ENCODE data around the gene HDAC4. TPM values are rescaled to one million over a fixed set of nuclear protein-coding genes. Genes with fewer than 3 reads are reported as not detected.

HDAC4 gene
- total RNA-seq, 1 experiment from 2014 or later: 44.4 TPM

- TF ChIP-seq TEAD1 (CRISPR knock-in tag; IDR thresholded peaks at IDR 0.05): no peak
- TF ChIP-seq CTCF (IDR thresholded peaks at IDR 0.05): no peak
- TF ChIP-seq PRRX2 (CRISPR knock-in tag; IDR thresholded peaks at IDR 0.05): no peak
- TF ChIP-seq USF2 (CRISPR knock-in tag; IDR thresholded peaks at IDR 0.05): no peak
- no peak for TF ChIP-seq ARID4B (CRISPR knock-in tag; IDR thresholded peaks at IDR 0.05; ENCODE audit: borderline replicate concordance)
- no peak for TF ChIP-seq OVOL2 (CRISPR knock-in tag; IDR thresholded peaks at IDR 0.05; ENCODE audit: borderline replicate concordance)
- TF ChIP-seq CREM (CRISPR knock-in tag; IDR thresholded peaks at IDR 0.05): no peak
- no peak for TF ChIP-seq CBFB (CRISPR knock-in tag; IDR thresholded peaks at IDR 0.05; ENCODE audit: low read depth)
- no peak for TF ChIP-seq AFF4 (CRISPR knock-in tag; IDR thresholded peaks at IDR 0.05; ENCODE audit: borderline replicate concordance)
- no peak for TF ChIP-seq NFE2L1 (CRISPR knock-in tag; IDR thresholded peaks at IDR 0.05)
- no peak for TF ChIP-seq ESRRA (CRISPR knock-in tag; IDR thresholded peaks at IDR 0.05; ENCODE audit: borderline replicate concordance)
These were observed 234.5 kb downstream of the HDAC4 start (continued) for GRCh38 chr2:239166201-239166834.

GRCh38 chr2:239165206-239165831, 235.5 kb downstream of the HDAC4 start:
- CTCF ChIA-PET: no interaction called here
- POLR2A ChIA-PET: no interaction called here
- Mint-ChIP-seq H3K4me1 (no peaks in the 10 kb centered on the region), H3K4me3 (no peak overlapping the region), H3K36me3 (peaks cover 9% of the 10 kb centered on the region), H3K27ac (peak overlapping the region; percentile 90; the same call in 1 of the 2 replicates), H3K27me3 (ENCODE audit: low read depth) (no peaks in the 10 kb centered on the region), H3K9me3 (no peaks in the 10 kb centered on the region)
- peak; percentile 1 for DNase-seq (ENCODE audit: low spot score)
- no peak for ATAC-seq
- TF ChIP-seq HMGA2 (CRISPR knock-in tag; IDR thresholded peaks at IDR 0.05): no peak
- TF ChIP-seq ZNF138 (CRISPR knock-in tag; conservative IDR thresholded peaks at IDR 0.05): no peak
- no peak for TF ChIP-seq GTF2I (CRISPR knock-in tag; conservative IDR thresholded peaks at IDR 0.05)
- no peak for TF ChIP-seq MAX (CRISPR knock-in tag; IDR thresholded peaks at IDR 0.05)
- TF ChIP-seq NR2C2 (CRISPR knock-in tag; IDR thresholded peaks at IDR 0.05): no peak
- TF ChIP-seq USF2 (CRISPR knock-in tag; IDR thresholded peaks at IDR 0.05): no peak
- TF ChIP-seq ETV6 (CRISPR knock-in tag; IDR thresholded peaks at IDR 0.05): no peak
- no peak for TF ChIP-seq SMAD3 (CRISPR knock-in tag; IDR thresholded peaks at IDR 0.05; ENCODE audit: borderline replicate concordance)
- no peak for TF ChIP-seq ATF3 (CRISPR knock-in tag; conservative IDR thresholded peaks at IDR 0.05)
- no peak for TF ChIP-seq RORB (CRISPR knock-in tag; IDR thresholded peaks at IDR 0.05)
- TF ChIP-seq E2F1 (CRISPR knock-in tag; IDR thresholded peaks at IDR 0.05): no peak

Measured in WTC11 (cell line).